Trophoblast cell (in vitro differentiated cells and primary cell): ENCODE measurements around the gene TRAF4.
"Not testable (repeated sequence)": the region's sequence is repeated elsewhere in the genome, so short reads cannot be mapped to it uniquely, and the experiment has no call there.

Experiments used
- DNase-seq, 2 donors: peaks; one replicate each; pipeline ENCODE4 v3.0.0-alpha.2; 2016
- H2AFZ ChIP-seq: 2 replicates; pipeline ENCODE4 v1.6.1; 2013; ENCODE audit warnings: low read length, moderate library complexity, mild to moderate bottlenecking; ENCODE audit not compliant: insufficient read depth, poor library complexity
- H2AK5ac ChIP-seq: 2 replicates; pipeline ENCODE4 v1.6.1; 2013; ENCODE audit warnings: mild to moderate bottlenecking, low read length
- H2BK120ac ChIP-seq: 2 replicates; pipeline ENCODE4 v1.6.1; 2013; ENCODE audit warnings: low read length, mild to moderate bottlenecking, moderate library complexity; ENCODE audit not compliant: insufficient read depth, poor library complexity
- H2BK12ac ChIP-seq: 2 replicates; pipeline ENCODE4 v1.6.1; 2013; ENCODE audit warnings: mild to moderate bottlenecking, low read length, moderate library complexity
- H2BK5ac ChIP-seq: 2 replicates; pipeline ENCODE4 v1.6.1; 2013; ENCODE audit warnings: low read length, low read depth, moderate library complexity, mild to moderate bottlenecking; ENCODE audit not compliant: poor library complexity
- H3K14ac ChIP-seq: 2 replicates; pipeline ENCODE4 v1.6.1; 2013; ENCODE audit warnings: mild to moderate bottlenecking, low read length
- H3K18ac ChIP-seq: 2 replicates; pipeline ENCODE4 v1.6.1; 2013; ENCODE audit warnings: mild to moderate bottlenecking, low read length
- H3K23ac ChIP-seq: 2 replicates; pipeline ENCODE4 v1.6.1; 2013; ENCODE audit warnings: low read length
- H3K27ac ChIP-seq: 2 replicates; pipeline ENCODE4 v1.5.1; 2013; ENCODE audit warnings: low read depth, mild to moderate bottlenecking, inconsistent platforms, low read length, moderate library complexity
- H3K27me3 ChIP-seq: 2 replicates; pipeline ENCODE4 v1.6.1; 2013; ENCODE audit warnings: inconsistent platforms, mild to moderate bottlenecking, low read length, moderate library complexity; ENCODE audit not compliant: insufficient read depth
- H3K36me3 ChIP-seq, 2 experiments: 1 replicate in 1 of 2; 2 replicates in 1 of 2; pipeline ENCODE4 v1.6.1; 2013; ENCODE audit warnings: low read length in 2 of 2, mild to moderate bottlenecking in 2 of 2, moderate library complexity in 1 of 2; ENCODE audit not compliant: insufficient read depth in 2 of 2, control insufficient read depth in 1 of 2
- H3K4ac ChIP-seq: 2 replicates; pipeline ENCODE4 v1.6.1; 2013; ENCODE audit warnings: low read depth, mild to moderate bottlenecking, low read length, moderate library complexity
- H3K4me1 ChIP-seq, 2 experiments: 1 replicate in 1 of 2; 2 replicates in 1 of 2; pipeline ENCODE4 v1.6.1; 2013; ENCODE audit warnings: low read length in 2 of 2, mild to moderate bottlenecking in 2 of 2, moderate library complexity in 1 of 2; ENCODE audit not compliant: insufficient read depth in 2 of 2, control insufficient read depth in 1 of 2
- H3K4me2 ChIP-seq: 2 replicates; pipeline ENCODE4 v1.6.1; 2013; ENCODE audit warnings: inconsistent platforms, mild to moderate bottlenecking, low read length, moderate library complexity
- H3K4me3 ChIP-seq: 2 replicates; pipeline ENCODE4 v1.5.1; 2013; ENCODE audit warnings: mild to moderate bottlenecking, low read depth, low read length, inconsistent platforms
- H3K79me1 ChIP-seq: one replicate; pipeline ENCODE4 v1.6.1; 2013; ENCODE audit warnings: low read length
- H3K79me2 ChIP-seq: 2 replicates; pipeline ENCODE4 v1.6.1; 2013; ENCODE audit warnings: low read length, mild to moderate bottlenecking; ENCODE audit not compliant: control insufficient read depth, insufficient read depth, poor library complexity
- H3K9ac ChIP-seq: 2 replicates; pipeline ENCODE4 v1.6.1; 2013; ENCODE audit warnings: mild to moderate bottlenecking, low read length
- H3K9me3 ChIP-seq: 2 replicates; pipeline ENCODE4 v1.6.1; 2013; ENCODE audit warnings: low read depth, mild to moderate bottlenecking, control low read depth, inconsistent platforms, low read length; ENCODE audit not compliant: insufficient read depth
- H4K12ac ChIP-seq: 2 replicates; pipeline ENCODE4 v1.6.1; 2013; ENCODE audit warnings: low read depth, mild to moderate bottlenecking, low read length, moderate library complexity
- H4K8ac ChIP-seq: 2 replicates; pipeline ENCODE4 v1.6.1; 2013; ENCODE audit warnings: low read depth, mild to moderate bottlenecking, low read length, moderate library complexity
- H4K91ac ChIP-seq: one replicate; pipeline ENCODE4 v1.6.1; 2013; ENCODE audit warnings: low read depth, mild to moderate bottlenecking, low read length, moderate library complexity
- WGBS: extraction: QIAGEN DNeasy Blood & Tissue Kit; methylation state at CpG from one replicate; pipeline ENCODE4 v1.1.7; 2013; ENCODE audit warnings: missing lambda C conversion rate; ENCODE audit not compliant: insufficient read length, insufficient coverage; ENCODE audit errors: extremely low coverage; 5-methylcytosine and 5-hydroxymethylcytosine counted together

TRAF4 gene

GRCh38 chr17:28773736-28774135 lies 29.9 kb downstream of the TRAF4 start:
- no peak overlapping the region for H2BK12ac ChIP-seq
- WGBS, result no CpG with 5 or more reads among the region's 6 CpGs

GRCh38 chr17:28774206-28774605 lies 30.4 kb downstream of the TRAF4 start:
- Histone ChIP-seq H2AFZ (no peak overlapping the region), H3K27ac (no peak overlapping the region), H3K27me3 (no peaks in the 10 kb centered on the region), H3K4me2 (no peak overlapping the region), H3K18ac (no peak overlapping the region), H3K4ac (no peak overlapping the region), H2BK120ac (no peak overlapping the region), H2AK5ac (no peak overlapping the region), H4K12ac (no peak overlapping the region), H4K8ac (no peak overlapping the region), H3K4me3 (no peak overlapping the region), H2BK12ac (no peak overlapping the region), H3K4me1 (no peaks in the 10 kb centered on the region), H3K36me3 (no peaks in the 10 kb centered on the region), H3K23ac (no peak overlapping the region), H3K14ac (no peak overlapping the region), H3K9ac (no peak overlapping the region), H3K9me3 (no peaks in the 10 kb centered on the region), H4K91ac (no peak overlapping the region), H3K79me2 (no peaks in the 10 kb centered on the region), H3K79me1 (no peaks in the 10 kb centered on the region), H2BK5ac (no peak overlapping the region)
- WGBS, result no CpG with 5 or more reads among the region's 3 CpGs
- no peak for DNase-seq

More at GRCh38 chr17:28773736-28774135, 29.9 kb downstream of the TRAF4 start:
- H3K4ac ChIP-seq, result no peak overlapping the region
- no peak overlapping the region for H2AFZ ChIP-seq
- no peak overlapping the region for H4K8ac ChIP-seq
- no peak overlapping the region for H3K27ac ChIP-seq
- H2AK5ac ChIP-seq, result no peak overlapping the region
- no peaks in the 10 kb centered on the region for H3K9me3 ChIP-seq
- H3K4me2 ChIP-seq, result no peak overlapping the region
- DNase-seq, result peak; percentile 55 to 78
- H2BK120ac ChIP-seq, result no peak overlapping the region
- H3K36me3 ChIP-seq, result no peaks in the 10 kb centered on the region
- H3K4me3 ChIP-seq, result no peak overlapping the region
- H3K27me3 ChIP-seq, result no peaks in the 10 kb centered on the region
- no peak overlapping the region for H4K12ac ChIP-seq
- no peaks in the 10 kb centered on the region for H3K4me1 ChIP-seq
- no peak overlapping the region for H4K91ac ChIP-seq
- H3K14ac ChIP-seq, result no peak overlapping the region
- no peaks in the 10 kb centered on the region for H3K79me2 ChIP-seq
- no peak overlapping the region for H2BK5ac ChIP-seq
- no peaks in the 10 kb centered on the region for H3K79me1 ChIP-seq
- H3K18ac ChIP-seq, result no peak overlapping the region
- H3K23ac ChIP-seq, result no peak overlapping the region
- no peak overlapping the region for H3K9ac ChIP-seq

GRCh38 chr17:28777178-28777577 lies 33.4 kb downstream of the TRAF4 start:
- H4K91ac ChIP-seq, result no peak overlapping the region
- no peak overlapping the region for H3K4me2 ChIP-seq
- no peak overlapping the region for H4K12ac ChIP-seq
- H2BK120ac ChIP-seq, result no peak overlapping the region
- H2BK12ac ChIP-seq, result no peak overlapping the region
- H3K4ac ChIP-seq, result no peak overlapping the region
- no peak overlapping the region for H3K4me3 ChIP-seq
- WGBS, result no CpG with 5 or more reads among the region's 1 CpG
- no peak overlapping the region for H2BK5ac ChIP-seq
- H3K27ac ChIP-seq, result no peak overlapping the region
- DNase-seq, result no peak
- no peaks in the 10 kb centered on the region for H3K27me3 ChIP-seq
- no peak overlapping the region for H4K8ac ChIP-seq
- no peaks in the 10 kb centered on the region for H3K9me3 ChIP-seq
- H3K36me3 ChIP-seq, result peaks cover 2 to 3% of the 10 kb centered on the region in 2 experiments
- no peaks in the 10 kb centered on the region for H3K4me1 ChIP-seq
- no peak overlapping the region for H3K18ac ChIP-seq
- no peak overlapping the region for H3K9ac ChIP-seq
- H3K14ac ChIP-seq, result no peak overlapping the region
- no peak overlapping the region for H2AFZ ChIP-seq
- no peak overlapping the region for H3K23ac ChIP-seq
- no peaks in the 10 kb centered on the region for H3K79me1 ChIP-seq
- H3K79me2 ChIP-seq, result no peaks in the 10 kb centered on the region
- H2AK5ac ChIP-seq, result no peak overlapping the region

- not testable (repeated sequence) for H2BK12ac ChIP-seq, H3K4me3 ChIP-seq
- no CpG with 5 or more reads among the region's 13 CpGs for WGBS
Measured at GRCh38 chr17:28779601-28780000, 35.8 kb downstream of the TRAF4 start.

More at GRCh38 chr17:28779601-28780000, 35.8 kb downstream of the TRAF4 start:
- not testable (repeated sequence) for DNase-seq, H2AFZ ChIP-seq, H3K4me1 ChIP-seq, H3K79me1 ChIP-seq, H3K27ac ChIP-seq, H4K12ac ChIP-seq, H3K18ac ChIP-seq, H3K4ac ChIP-seq, H3K4me2 ChIP-seq, H3K9me3 ChIP-seq, H4K91ac ChIP-seq, H3K23ac ChIP-seq, H4K8ac ChIP-seq, H3K27me3 ChIP-seq, H3K36me3 ChIP-seq, H2BK5ac ChIP-seq, H3K9ac ChIP-seq, H2AK5ac ChIP-seq, H3K79me2 ChIP-seq, H2BK120ac ChIP-seq, H3K14ac ChIP-seq
